ENCODE measurements around the gene CCL17.

Gene CCL17

DNA sequence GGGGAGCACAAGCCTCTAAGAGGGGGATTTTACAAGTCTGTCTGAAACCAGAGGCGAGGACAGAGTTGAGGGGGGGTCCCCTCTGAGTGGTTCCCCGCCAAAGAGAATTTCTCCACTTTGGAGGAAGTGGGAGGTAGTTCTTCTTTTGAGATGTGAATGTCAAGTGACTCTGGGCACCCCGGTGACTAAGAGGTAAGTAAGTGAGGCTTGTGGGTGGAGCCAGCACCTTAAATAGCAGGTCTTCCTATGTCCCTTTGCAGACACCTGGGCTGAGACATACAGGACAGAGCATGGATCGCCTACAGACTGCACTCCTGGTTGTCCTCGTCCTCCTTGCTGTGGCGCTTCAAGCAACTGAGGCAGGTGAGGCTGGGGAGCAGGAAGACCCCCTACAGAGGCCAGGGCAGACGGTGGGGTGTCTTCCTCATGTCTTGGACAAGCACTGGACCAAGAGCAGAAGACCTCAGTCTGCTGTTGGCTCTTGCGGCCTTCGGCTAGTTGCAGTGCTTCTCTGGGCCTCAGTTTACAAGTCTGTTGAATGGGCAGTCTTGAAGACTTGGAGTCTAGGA, 46.0 kb upstream of the CCL17 start, which contains the start of gene CCL22:
Gene CCL22 (plus strand): TSS at position 257 of the 569 bp plus-strand sequence. CDS start 34 bp downstream, at position 291.
- DNase-seq, result no peak
- TF ChIP-seq, protein P1, sequence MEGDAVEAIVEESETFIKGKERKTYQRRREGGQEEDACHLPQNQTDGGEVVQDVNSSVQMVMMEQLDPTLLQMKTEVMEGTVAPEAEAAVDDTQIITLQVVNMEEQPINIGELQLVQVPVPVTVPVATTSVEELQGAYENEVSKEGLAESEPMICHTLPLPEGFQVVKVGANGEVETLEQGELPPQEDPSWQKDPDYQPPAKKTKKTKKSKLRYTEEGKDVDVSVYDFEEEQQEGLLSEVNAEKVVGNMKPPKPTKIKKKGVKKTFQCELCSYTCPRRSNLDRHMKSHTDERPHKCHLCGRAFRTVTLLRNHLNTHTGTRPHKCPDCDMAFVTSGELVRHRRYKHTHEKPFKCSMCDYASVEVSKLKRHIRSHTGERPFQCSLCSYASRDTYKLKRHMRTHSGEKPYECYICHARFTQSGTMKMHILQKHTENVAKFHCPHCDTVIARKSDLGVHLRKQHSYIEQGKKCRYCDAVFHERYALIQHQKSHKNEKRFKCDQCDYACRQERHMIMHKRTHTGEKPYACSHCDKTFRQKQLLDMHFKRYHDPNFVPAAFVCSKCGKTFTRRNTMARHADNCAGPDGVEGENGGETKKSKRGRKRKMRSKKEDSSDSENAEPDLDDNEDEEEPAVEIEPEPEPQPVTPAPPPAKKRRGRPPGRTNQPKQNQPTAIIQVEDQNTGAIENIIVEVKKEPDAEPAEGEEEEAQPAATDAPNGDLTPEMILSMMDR (IDR thresholded peaks at IDR 0.05; ENCODE audit: low read depth, low read length, missing control alignments), result no peak
- no peaks in the 10 kb centered on the region for H3K36me3 ChIP-seq (replicated peaks)
- no peak within 1 kb of the TSS for H3K27ac ChIP-seq
- no peak within 1 kb of the TSS for H3K4me3 ChIP-seq (ENCODE audit: low read depth, low read length)
- in situ Hi-C loops (cut with HindIII; ENCODE audit: low pct_ligation_motif_present, low sequenced_read_pairs), result no loop called here
- H3K27me3 ChIP-seq (replicated peaks), result no peaks in the 10 kb centered on the region

DNA sequence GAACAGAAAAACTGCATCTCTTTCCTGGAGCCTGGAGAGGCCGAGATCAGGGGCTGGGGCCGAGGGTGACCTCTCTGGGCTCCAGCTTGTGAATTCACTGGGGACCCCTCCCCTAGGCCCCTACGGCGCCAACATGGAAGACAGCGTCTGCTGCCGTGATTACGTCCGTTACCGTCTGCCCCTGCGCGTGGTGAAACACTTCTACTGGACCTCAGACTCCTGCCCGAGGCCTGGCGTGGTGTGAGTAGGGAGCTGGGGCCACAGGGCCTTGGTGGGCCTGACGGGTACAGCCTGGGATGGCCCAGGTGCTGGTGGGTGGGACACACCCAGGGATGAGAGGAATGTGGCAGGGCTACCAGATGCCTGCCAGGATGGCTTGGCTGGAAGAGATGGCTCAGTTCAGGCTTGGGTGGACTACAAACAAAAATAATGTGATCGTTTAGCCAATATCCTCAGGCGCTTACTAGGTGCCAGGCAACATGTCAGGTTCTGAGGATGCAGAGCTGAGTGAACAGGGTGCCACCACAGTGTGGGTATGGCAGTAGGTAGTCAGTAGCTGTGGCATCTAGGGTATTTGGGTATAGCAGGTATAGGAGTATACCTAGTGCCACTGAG, 44.1 kb upstream of the CCL17 start:
- no peaks in the 10 kb centered on the region for H3K27me3 ChIP-seq (replicated peaks)
- no peak overlapping the region for H3K27ac ChIP-seq
- no peak overlapping the region for H3K4me3 ChIP-seq (ENCODE audit: low read depth, low read length)
- DNase-seq, result no peak
- in situ Hi-C loops (cut with HindIII; ENCODE audit: low pct_ligation_motif_present, low sequenced_read_pairs), result no loop called here
- H3K36me3 ChIP-seq (replicated peaks), result no peaks in the 10 kb centered on the region
- TF ChIP-seq, protein P1 (IDR thresholded peaks at IDR 0.05; ENCODE audit: low read depth, low read length, missing control alignments), result no peak

DNA sequence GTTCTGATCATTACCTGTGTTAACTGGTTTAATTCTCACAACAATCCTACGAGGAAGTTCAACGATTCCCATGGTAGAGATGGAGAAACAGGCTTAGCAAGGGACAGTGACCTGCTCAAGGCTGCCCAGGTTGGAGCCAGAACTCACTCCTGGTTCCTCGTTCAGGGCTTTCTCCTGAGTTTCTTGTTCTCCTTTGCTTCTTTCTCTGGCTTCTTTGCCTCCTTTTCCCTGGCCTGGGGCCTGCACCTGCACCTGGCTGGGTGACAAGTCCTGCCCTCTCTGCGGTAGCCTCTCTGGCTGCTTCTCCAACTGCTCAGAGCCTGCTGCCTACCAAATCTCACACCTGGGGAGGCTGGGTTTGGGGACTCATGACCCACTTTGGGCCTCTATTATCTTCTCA, 43.2 kb upstream of the CCL17 start:
- DNase-seq, result no peak
- Histone ChIP-seq H3K27ac (no peak overlapping the region), H3K36me3 (replicated peaks) (no peaks in the 10 kb centered on the region), H3K4me3 (ENCODE audit: low read depth, low read length) (no peak overlapping the region), H3K27me3 (replicated peaks) (no peaks in the 10 kb centered on the region)
- TF ChIP-seq, protein P1 (IDR thresholded peaks at IDR 0.05; ENCODE audit: low read depth, low read length, missing control alignments), result no peak
- in situ Hi-C loops (cut with HindIII; ENCODE audit: low pct_ligation_motif_present, low sequenced_read_pairs), result no loop called here

DNA sequence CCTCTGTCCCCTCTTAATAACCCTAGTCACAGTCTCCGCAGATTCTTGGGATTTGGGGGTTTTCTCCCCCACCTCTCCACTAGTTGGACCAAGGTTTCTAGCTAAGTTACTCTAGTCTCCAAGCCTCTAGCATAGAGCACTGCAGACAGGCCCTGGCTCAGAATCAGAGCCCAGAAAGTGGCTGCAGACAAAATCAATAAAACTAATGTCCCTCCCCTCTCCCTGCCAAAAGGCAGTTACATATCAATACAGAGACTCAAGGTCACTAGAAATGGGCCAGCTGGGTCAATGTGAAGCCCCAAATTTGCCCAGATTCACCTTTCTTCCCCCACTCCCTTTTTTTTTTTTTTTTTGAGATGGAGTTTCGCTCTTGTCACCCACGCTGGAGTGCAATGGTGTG, 40.4 kb upstream of the CCL17 start:
- no peak for DNase-seq
- Histone ChIP-seq H3K4me3 (ENCODE audit: low read depth, low read length) (no peak overlapping the region), H3K36me3 (replicated peaks) (no peaks in the 10 kb centered on the region), H3K27me3 (replicated peaks) (no peaks in the 10 kb centered on the region), H3K27ac (no peak overlapping the region)
- in situ Hi-C loops (cut with HindIII; ENCODE audit: low pct_ligation_motif_present, low sequenced_read_pairs), result no loop called here
- TF ChIP-seq, protein P1 (IDR thresholded peaks at IDR 0.05; ENCODE audit: low read depth, low read length, missing control alignments), result no peak

DNA sequence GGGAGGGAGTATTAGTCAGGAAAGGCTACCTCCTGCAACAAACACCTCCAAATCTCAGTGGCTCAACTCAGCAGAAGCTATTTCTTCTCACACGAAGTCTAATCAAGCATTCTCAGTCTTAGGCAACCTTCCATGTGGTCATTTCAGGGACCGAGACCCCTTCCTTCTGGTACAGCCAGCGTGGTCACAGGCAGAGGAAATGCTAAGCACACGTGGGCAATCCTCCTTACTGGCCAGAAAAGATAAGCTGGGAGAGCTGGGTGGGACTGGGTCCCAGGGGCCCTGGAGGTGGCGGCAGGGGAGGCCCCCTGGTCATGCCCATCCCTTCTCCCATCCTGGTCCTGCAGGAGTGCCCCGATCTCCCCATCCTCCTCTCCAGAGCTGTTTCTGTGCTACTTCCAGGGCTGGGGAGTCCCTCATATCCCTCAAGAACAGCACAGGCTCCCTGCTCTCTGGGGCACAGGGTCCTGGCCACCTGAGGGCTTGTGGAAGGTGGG, 38.0 kb upstream of the CCL17 start:
- TF ChIP-seq, protein P1 (IDR thresholded peaks at IDR 0.05; ENCODE audit: low read depth, low read length, missing control alignments), result no peak
- no peak for DNase-seq
- no peaks in the 10 kb centered on the region for H3K36me3 ChIP-seq (replicated peaks)
- in situ Hi-C loops (cut with HindIII; ENCODE audit: low pct_ligation_motif_present, low sequenced_read_pairs), result no loop called here
- no peaks in the 10 kb centered on the region for H3K27me3 ChIP-seq (replicated peaks)
- H3K4me3 ChIP-seq (ENCODE audit: low read depth, low read length), result no peak overlapping the region
- no peak overlapping the region for H3K27ac ChIP-seq
